H1 (cell line): Measurements from ENCODE around the gene MGST2. TPM values are rescaled to one million over a fixed set of nuclear protein-coding genes. Genes with fewer than 3 reads are reported as not detected.

Experiments
- CTCF ChIA-PET: fragments of 300-600 bp; sonication (Branson Sonifier 250); formaldehyde crosslinking; loops from one replicate; lab custom pipeline; 2021; ENCODE audit not compliant: partially characterized antibody; lab: Charles Lee
- POLR2A ChIA-PET: fragments of 300-600 bp; sonication (Branson Sonifier 250); formaldehyde crosslinking; loops from one replicate; lab custom pipeline; 2021; ENCODE audit warnings: inconsistent platforms; ENCODE audit not compliant: partially characterized antibody; lab: Charles Lee
- DNase-seq, 2 experiments: peaks; one replicate each; pipeline versions ENCODE4 v3.0.0 to v3.0.0-alpha.2; 2010 to 2022; ENCODE audit warnings: low spot score in 2 of 2, low read depth in 1 of 2, mixed read lengths in 1 of 2
- FAIRE-seq: peaks from 2 replicates; lab custom pipeline; 2011; peaks lifted over from hg19 to GRCh38; lab: Jason Lieb, UNC
- H2AFZ ChIP-seq: 2 replicates; pipeline ENCODE4 v1.8.1; 2012; ENCODE audit warnings: low read length, inconsistent platforms
- H2AK5ac ChIP-seq: 2 replicates; pipeline ENCODE4 v1.6.1; 2013; ENCODE audit warnings: low read depth, low read length
- H2BK120ac ChIP-seq: replicated peaks from 2 replicates; pipeline ENCODE3; 2013; ENCODE audit warnings: low read depth, low read length, inconsistent platforms
- H2BK12ac ChIP-seq: 2 replicates; pipeline ENCODE4 v1.6.1; 2013; ENCODE audit warnings: low read depth, low read length
- H2BK15ac ChIP-seq: 2 replicates; pipeline ENCODE4 v1.6.1; 2013; ENCODE audit warnings: low read length
- H2BK20ac ChIP-seq: 2 replicates; pipeline ENCODE4 v1.6.1; 2013; ENCODE audit warnings: low read length
- H2BK5ac ChIP-seq: 2 replicates; pipeline ENCODE4 v1.6.1; 2013; ENCODE audit warnings: low read depth, low read length
- H3K14ac ChIP-seq: 2 replicates; pipeline ENCODE4 v1.6.1; 2013; ENCODE audit warnings: inconsistent platforms; ENCODE audit not compliant: insufficient read length
- H3K18ac ChIP-seq: 2 replicates; pipeline ENCODE4 v1.6.1; 2013; ENCODE audit warnings: low read length; ENCODE audit errors: extremely low read depth
- H3K23ac ChIP-seq: 2 replicates; pipeline ENCODE4 v1.6.1; 2013; ENCODE audit warnings: inconsistent platforms; ENCODE audit not compliant: insufficient read length
- H3K23me2 ChIP-seq: 2 replicates; pipeline ENCODE4 v1.6.1; 2013; ENCODE audit warnings: low read depth, low read length
- H3K27ac ChIP-seq: 2 replicates; pipeline ENCODE4 v1.6.1; 2011; ENCODE audit warnings: low read depth, low read length, inconsistent platforms
- H3K27me3 ChIP-seq, 4 experiments: replicated peaks in 1 of 4; 1 replicate in 1 of 4; 2 replicates in 3 of 4; pipeline versions ENCODE4 v1.6.1 to v1.8.1; 2011 to 2013; ENCODE audit warnings: low read length in 3 of 4, mild to moderate bottlenecking in 3 of 4, inconsistent platforms in 2 of 4, mixed read lengths in 2 of 4, moderate library complexity in 1 of 4; ENCODE audit not compliant: control insufficient read depth in 3 of 4, insufficient read depth in 3 of 4; ENCODE audit errors: extremely low read depth in 1 of 4
- H3K36me3 ChIP-seq, 4 experiments: 2 replicates each; pipeline versions ENCODE4 v1.6.1 to v1.8.1; 2011 to 2013; ENCODE audit warnings: mild to moderate bottlenecking in 4 of 4, low read length in 3 of 4, moderate library complexity in 2 of 4, control low read depth in 1 of 4, inconsistent platforms in 1 of 4; ENCODE audit not compliant: insufficient read depth in 4 of 4, control insufficient read depth in 2 of 4
- H3K4ac ChIP-seq: replicated peaks from 2 replicates; pipeline ENCODE3; 2013; ENCODE audit warnings: low read length, low read depth, mixed read lengths, inconsistent platforms; ENCODE audit not compliant: insufficient read length
- H3K4me1 ChIP-seq, 4 experiments: replicated peaks in 1 of 4; 1 replicate in 1 of 4; 2 replicates in 3 of 4; pipeline versions ENCODE4 v1.6.1 to v1.8.1; 2011 to 2013; ENCODE audit warnings: low read length in 3 of 4, inconsistent platforms in 2 of 4, mixed read lengths in 1 of 4; ENCODE audit not compliant: insufficient read depth in 4 of 4, control insufficient read depth in 3 of 4
- H3K4me2 ChIP-seq, 2 experiments: 2 replicates each; pipeline versions ENCODE4 v1.6.1 to v1.8.1; 2011 to 2013; ENCODE audit warnings: low read depth in 2 of 2, low read length in 2 of 2, control low read depth in 1 of 2, inconsistent platforms in 1 of 2, mild to moderate bottlenecking in 1 of 2; ENCODE audit not compliant: insufficient read depth in 1 of 2
- H3K4me3 ChIP-seq, 4 experiments: fragments of 200-600, 300-600 bp in 1 of 4; sonication (generic), shearing (Covaris generic), sonication (Bioruptor Twin) in 1 of 4; 2 replicates each; pipeline versions ENCODE4 v1.5.1 to v1.8.1; 2011 to 2016; ENCODE audit warnings: low read length in 4 of 4, low read depth in 3 of 4, control low read depth in 2 of 4, inconsistent platforms in 2 of 4, mild to moderate bottlenecking in 2 of 4, mixed read lengths in 1 of 4, moderate library complexity in 1 of 4; ENCODE audit not compliant: insufficient read depth in 2 of 4; ENCODE audit errors: extremely low read depth in 1 of 4
- H3K56ac ChIP-seq: replicated peaks from 2 replicates; pipeline ENCODE3; 2013; ENCODE audit warnings: low read depth, mild to moderate bottlenecking, mixed read lengths, low read length, inconsistent platforms; ENCODE audit not compliant: insufficient read length
- H3K79me1 ChIP-seq: 2 replicates; pipeline ENCODE4 v1.6.1; 2013; ENCODE audit warnings: low read depth, low read length, control low read depth
- H3K79me2 ChIP-seq, 2 experiments: 2 replicates each; pipeline versions ENCODE4 v1.6.1 to v1.8.1; 2012 to 2013; ENCODE audit warnings: low read length in 2 of 2, mild to moderate bottlenecking in 2 of 2, inconsistent platforms in 1 of 2; ENCODE audit not compliant: insufficient read depth in 2 of 2, control insufficient read depth in 1 of 2
- H3K9ac ChIP-seq, 4 experiments: replicated peaks in 1 of 4; 1 replicate in 1 of 4; 2 replicates in 3 of 4; pipeline versions ENCODE4 v1.6.1 to v1.8.1; 2011 to 2013; ENCODE audit warnings: low read depth in 3 of 4, low read length in 3 of 4, control low read depth in 2 of 4, mild to moderate bottlenecking in 2 of 4, moderate library complexity in 2 of 4, inconsistent platforms in 1 of 4; ENCODE audit errors: extremely low read depth in 1 of 4
- H3K9me3 ChIP-seq, 2 experiments: 2 replicates each; pipeline versions ENCODE4 v1.6.1 to v1.8.1; 2012 to 2013; ENCODE audit warnings: mild to moderate bottlenecking in 2 of 2, moderate library complexity in 2 of 2, control low read depth in 1 of 2, inconsistent platforms in 1 of 2, low read depth in 1 of 2, low read length in 1 of 2, mixed read lengths in 1 of 2; ENCODE audit not compliant: insufficient read depth in 2 of 2
- H4K20me1 ChIP-seq, 2 experiments: replicated peaks in 1 of 2; 2 replicates each; pipeline versions ENCODE3 to v1.8.1; 2011 to 2013; ENCODE audit warnings: inconsistent platforms in 2 of 2, low read length in 2 of 2, mild to moderate bottlenecking in 1 of 2; ENCODE audit not compliant: insufficient read depth in 2 of 2, control insufficient read depth in 1 of 2
- H4K5ac ChIP-seq: 2 replicates; pipeline ENCODE4 v1.6.1; 2013; ENCODE audit warnings: low read length, low read depth, mixed read lengths, inconsistent platforms; ENCODE audit not compliant: insufficient read length
- H4K8ac ChIP-seq: 2 replicates; pipeline ENCODE4 v1.8.0; 2013; ENCODE audit warnings: mild to moderate bottlenecking, moderate library complexity, low read length, inconsistent platforms; ENCODE audit not compliant: insufficient read depth; ENCODE audit errors: extremely low read depth
- H4K91ac ChIP-seq: replicated peaks from 2 replicates; pipeline ENCODE3; 2013; ENCODE audit warnings: low read length, mixed read lengths, inconsistent platforms; ENCODE audit not compliant: insufficient read length
- ATF2 ChIP-seq: IDR thresholded peaks from 2 replicates; pipeline ENCODE4 v1.6.1; 2012; ENCODE audit warnings: low read length, inconsistent platforms
- E2F6 ChIP-seq: IDR thresholded peaks from 2 replicates; pipeline ENCODE4 v1.6.1; 2012; ENCODE audit warnings: inconsistent platforms
- EGR1 ChIP-seq: IDR thresholded peaks from 2 replicates; pipeline ENCODE4 v1.6.1; 2011; ENCODE audit warnings: low read depth, low read length, borderline replicate concordance
- EP300 ChIP-seq, 2 experiments: IDR thresholded peaks; 1 replicate in 1 of 2; 2 replicates in 1 of 2; pipeline ENCODE4 v1.6.1; 2011 to 2012; ENCODE audit warnings: low read depth in 2 of 2, low read length in 2 of 2, mild to moderate bottlenecking in 2 of 2, borderline replicate concordance in 1 of 2, inconsistent platforms in 1 of 2, moderate library complexity in 1 of 2
- GTF2F1 ChIP-seq: IDR thresholded peaks from 2 replicates; pipeline ENCODE4 v1.6.1; 2012; ENCODE audit warnings: low read depth, low read length, improper control_type of control experiment, borderline replicate concordance
- HDAC2 ChIP-seq, 2 experiments: fragments of 300-600 bp in 1 of 2; sonication (generic) in 1 of 2; IDR thresholded peaks; 2 replicates each; pipeline ENCODE4 v1.6.1; 2011 to 2012; ENCODE audit warnings: low read depth in 2 of 2, low read length in 2 of 2, mild to moderate bottlenecking in 2 of 2, moderate library complexity in 2 of 2, borderline replicate concordance in 1 of 2, inconsistent platforms in 1 of 2
- HDAC6 ChIP-seq: IDR thresholded peaks from one replicate; pipeline ENCODE4 v1.7.1; 2012; ENCODE audit warnings: low read depth, mild to moderate bottlenecking, inconsistent platforms, low read length, moderate library complexity
- MAFK ChIP-seq: IDR thresholded peaks from 2 replicates; pipeline ENCODE4 v1.6.1; 2012; ENCODE audit warnings: low read depth, mild to moderate bottlenecking, improper control_type of control experiment, low read length
- RBBP5 ChIP-seq: IDR thresholded peaks from 2 replicates; pipeline ENCODE4 v1.7.1; 2012; ENCODE audit warnings: low read depth, mild to moderate bottlenecking, inconsistent platforms, low read length, moderate library complexity, borderline replicate concordance
- SP2 ChIP-seq: IDR thresholded peaks from 2 replicates; pipeline ENCODE4 v1.6.1; 2012; ENCODE audit warnings: mild to moderate bottlenecking, low read length, inconsistent platforms
- SRF ChIP-seq: IDR thresholded peaks from 2 replicates; pipeline ENCODE4 v1.6.1; 2011; ENCODE audit warnings: mild to moderate bottlenecking, low read depth, low read length, moderate library complexity
- whole genome bisulfite sequencing, 2 experiments: shearing (Covaris generic) in 1 of 2; methylation state at CpG; one replicate each; pipeline versions ENCODE4 v1.1.6 to v1.1.7; 2013 to 2015; ENCODE audit warnings: low lambda C conversion rate in 2 of 2, mixed read lengths in 2 of 2, inconsistent platforms in 1 of 2, low coverage in 1 of 2, missing lambda C conversion rate in 1 of 2; ENCODE audit not compliant: insufficient replicate concordance in 2 of 2, insufficient coverage in 1 of 2, insufficient read length in 1 of 2; ENCODE audit errors: extremely low coverage in 1 of 2, missing lambda C conversion rate in 1 of 2; 5-methylcytosine and 5-hydroxymethylcytosine counted together
- polyA plus RNA-seq, 7 experiments: library from polyadenylated mRNA; depleted of rRNA in 3 of 7; stranded (reverse) in 5 of 7; unstranded in 2 of 7; fragments of >200 nt in 5 of 7; fragments of 200-250 nt in 2 of 7; gene quantifications; 1 replicate in 5 of 7; 2 replicates in 1 of 7; 4 replicates in 1 of 7; pipeline versions ENCODE4 v1.2.1 to v1.2.3, GENCODE V29; 2011 to 2013; ENCODE audit warnings: missing spikeins in 2 of 7, mixed read lengths in 2 of 7
- total RNA-seq: library from RNA; stranded (reverse); fragmentation: NEBNext Ultra II Directional; extraction: Animal tissue kit (Norgen Biotek cat#: 25700); gene quantifications from 2 replicates; pipeline ENCODE4 v1.2.1, GENCODE V29; 2021

The MGST2 gene
- total and polyA plus RNA-seq, 2 of the 8 experiments (the other 6 are each of a cell fraction or from before 2014, with no cell fraction given) = 8.0 to 13.6 TPM

GRCh38 chr4:139645458-139645857, 20.2 kb upstream of the MGST2 start:
- Histone ChIP-seq H2AFZ (no peak overlapping the region), H4K91ac (no peak overlapping the region), H2BK5ac (no peak overlapping the region), H3K4me2 (no peak overlapping the region), H2BK15ac (no peak overlapping the region), H4K8ac (no peak overlapping the region), H3K79me2 (no peaks in the 10 kb centered on the region), H2BK12ac (no peak overlapping the region), H4K20me1 (no peaks in the 10 kb centered on the region), H4K5ac (no peak overlapping the region), H3K36me3 (no peaks in the 10 kb centered on the region), H3K79me1 (no peaks in the 10 kb centered on the region), H2AK5ac (no peak overlapping the region), H3K9ac (no peak overlapping the region), H3K4me1 (no peaks in the 10 kb centered on the region), H3K27me3 (no peaks in the 10 kb centered on the region; a peak in 1 of 7 replicates), H3K14ac (no peak overlapping the region), H3K56ac (no peak overlapping the region), H3K9me3 (no peaks in the 10 kb centered on the region), H2BK120ac (no peak overlapping the region), H3K23me2 (no peaks in the 10 kb centered on the region), H3K4me3 (no peak overlapping the region), H3K4ac (no peak overlapping the region), H3K18ac (no peak overlapping the region), H3K27ac (no peak overlapping the region), H3K23ac (no peak overlapping the region), H2BK20ac (no peak overlapping the region)
- DNase-seq (no peak), FAIRE-seq (no peak)
- 93% methylated on average over 6 of the region's 6 CpGs; no CpG with 5 or more reads in 1 of the 2 experiments for whole genome bisulfite sequencing, 2 experiments
- ChIA-PET CTCF (interaction anchor here (1.1 to 15.7 kb wide), 9 partner anchors 8 to 60 kb away, joined by 3 to 239 read pairs (median 7); partner anchors contain the start of gene MGST2), POLR2A (no interaction called here)
- TF ChIP-seq SP2 (no peak), RBBP5 (no peak), ATF2 (no peak), SRF (no peak), MAFK (no peak), E2F6 (no peak), HDAC6 (no peak), GTF2F1 (no peak), HDAC2 (IDR thresholded peaks at IDR 0.05; ENCODE audit: borderline replicate concordance in 1 of 2, low read depth in 2 of 2, low read length in 2 of 2) (no peak), EP300 (IDR thresholded peaks at IDR 0.05; ENCODE audit: borderline replicate concordance in 1 of 2, low read depth in 2 of 2, low read length in 2 of 2) (no peak), EGR1 (no peak)
